ENCODE measurements around the gene NFIC.
"Not testable (repeated sequence)": the region's sequence is repeated elsewhere in the genome, so short reads cannot be mapped to it uniquely, and the experiment has no call there.

Gene NFIC

DNA sequence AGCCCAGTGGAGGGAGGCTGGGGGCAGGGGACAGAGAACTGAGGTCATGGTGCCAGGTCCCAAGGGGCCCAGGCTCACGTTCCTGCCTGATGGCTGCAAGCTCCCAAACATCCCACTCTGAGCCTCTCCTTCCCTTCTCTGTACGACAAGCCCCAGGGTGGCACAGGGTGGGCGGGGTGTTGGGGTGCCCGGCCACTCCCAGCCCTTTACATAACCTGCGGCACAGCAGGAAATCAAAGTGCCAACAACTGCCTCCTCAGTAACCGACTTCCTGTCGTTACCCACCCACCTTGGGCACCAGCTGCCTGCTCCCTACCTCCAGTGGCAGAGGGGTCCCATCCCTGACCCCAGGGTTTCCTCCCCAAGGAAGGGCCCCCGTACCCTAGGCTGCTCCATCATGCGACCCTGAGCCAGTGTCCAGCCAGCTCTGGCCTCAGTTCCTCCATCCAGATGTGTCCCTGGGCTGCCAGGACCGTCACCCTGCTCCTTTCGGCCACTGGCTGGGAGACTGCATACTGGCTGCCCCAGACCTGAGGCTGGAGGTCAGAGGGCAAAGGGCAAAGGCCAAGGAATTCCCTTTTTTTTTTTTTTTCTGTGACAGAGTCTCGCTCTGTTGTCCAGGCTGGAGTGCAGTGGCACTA lies 27.7 kb upstream of the NFIC start:
- Histone ChIP-seq H3K4me3 (ENCODE audit: insufficient read length, low read depth) (no peak overlapping the region), H3K27me3 (ENCODE audit: insufficient read depth, insufficient read length) (peaks cover 3% of the 10 kb centered on the region), H3K9me3 (ENCODE audit: insufficient read depth, low read length) (no peaks in the 10 kb centered on the region), H3K36me3 (ENCODE audit: insufficient read depth, insufficient read length, low read length) (no peaks in the 10 kb centered on the region), H3K4me1 (ENCODE audit: insufficient read depth, insufficient read length) (peaks cover 5% of the 10 kb centered on the region), H3K9ac (ENCODE audit: insufficient read length, low read depth) (no peak overlapping the region)
- TF ChIP-seq ZNF274 (IDR thresholded peaks at IDR 0.05; ENCODE audit: low read depth, low read length) (no peak), YY1 (IDR thresholded peaks at IDR 0.05; ENCODE audit: insufficient read depth, insufficient read length) (no peak), SUZ12 (IDR thresholded peaks at IDR 0.05; ENCODE audit: extremely low read depth, insufficient read depth, insufficient read length) (no peak)
- DNase-seq (ENCODE audit: low read depth, low spot score) = no peak

DNA sequence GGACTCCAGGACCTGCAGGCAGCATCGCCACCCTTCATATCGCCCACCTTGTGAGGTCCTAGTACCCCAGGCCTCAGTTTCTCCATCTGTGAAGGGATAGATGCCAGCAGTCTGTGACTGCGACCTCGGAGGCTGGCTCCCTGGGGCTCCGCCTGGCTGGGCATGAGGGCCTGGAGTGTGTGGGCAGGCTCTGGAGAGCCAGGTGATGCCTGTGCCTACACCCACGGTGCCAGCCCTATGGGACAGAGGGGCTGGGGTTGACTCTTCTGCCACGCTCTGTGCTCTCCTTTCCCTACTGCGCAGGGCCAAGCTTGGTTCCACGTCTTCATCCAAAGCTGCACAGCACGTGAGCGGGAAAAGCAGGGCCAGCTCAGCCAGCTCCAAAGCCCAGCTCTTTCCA lies 26.0 kb upstream of the NFIC start:
- peaks cover 5% of the 10 kb centered on the region for H3K4me1 ChIP-seq (ENCODE audit: insufficient read depth, insufficient read length)
- no peak for DNase-seq (ENCODE audit: low read depth, low spot score)
- H3K27me3 ChIP-seq (ENCODE audit: insufficient read depth, insufficient read length) = peaks cover 9% of the 10 kb centered on the region
- no peaks in the 10 kb centered on the region for H3K9me3 ChIP-seq (ENCODE audit: insufficient read depth, low read length)
- no peaks in the 10 kb centered on the region for H3K36me3 ChIP-seq (ENCODE audit: insufficient read depth, insufficient read length, low read length)
- no peak overlapping the region for H3K9ac ChIP-seq (ENCODE audit: insufficient read length, low read depth)
- TF ChIP-seq ZNF274 (IDR thresholded peaks at IDR 0.05; ENCODE audit: low read depth, low read length) (no peak), SUZ12 (IDR thresholded peaks at IDR 0.05; ENCODE audit: extremely low read depth, insufficient read depth, insufficient read length) (no peak), YY1 (IDR thresholded peaks at IDR 0.05; ENCODE audit: insufficient read depth, insufficient read length) (no peak)
- no peak overlapping the region for H3K4me3 ChIP-seq (ENCODE audit: insufficient read length, low read depth)

DNA sequence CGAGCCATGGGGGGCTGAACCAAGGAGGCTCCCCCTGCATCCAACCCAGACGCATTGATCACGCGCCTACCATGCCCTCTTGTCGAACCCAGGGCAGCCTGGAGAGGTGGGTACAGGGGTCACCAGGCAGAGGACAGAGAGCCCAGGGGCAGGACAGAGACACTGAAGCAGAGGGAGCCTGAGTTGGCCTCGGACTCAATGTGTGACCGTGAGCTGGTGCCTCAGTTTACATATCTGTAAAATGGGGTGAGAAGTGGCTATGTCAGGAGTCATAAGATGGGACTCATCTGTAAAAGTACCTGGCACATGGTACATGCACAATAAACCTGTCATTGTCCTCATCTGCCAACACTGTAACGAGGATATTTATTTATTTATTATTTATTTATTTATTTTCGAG lies 24.1 kb upstream of the NFIC start:
- Histone ChIP-seq H3K27me3 (ENCODE audit: insufficient read depth, insufficient read length) (peaks cover 20% of the 10 kb centered on the region), H3K4me3 (ENCODE audit: insufficient read length, low read depth) (no peak overlapping the region), H3K4me1 (ENCODE audit: insufficient read depth, insufficient read length) (peaks cover 2% of the 10 kb centered on the region), H3K9ac (ENCODE audit: insufficient read length, low read depth) (no peak overlapping the region), H3K36me3 (ENCODE audit: insufficient read depth, insufficient read length, low read length) (no peaks in the 10 kb centered on the region), H3K9me3 (ENCODE audit: insufficient read depth, low read length) (no peaks in the 10 kb centered on the region)
- TF ChIP-seq SUZ12 (IDR thresholded peaks at IDR 0.05; ENCODE audit: extremely low read depth, insufficient read depth, insufficient read length) (no peak), YY1 (IDR thresholded peaks at IDR 0.05; ENCODE audit: insufficient read depth, insufficient read length) (no peak), ZNF274 (IDR thresholded peaks at IDR 0.05; ENCODE audit: low read depth, low read length) (no peak)
- DNase-seq (ENCODE audit: low read depth, low spot score) = no peak

DNA sequence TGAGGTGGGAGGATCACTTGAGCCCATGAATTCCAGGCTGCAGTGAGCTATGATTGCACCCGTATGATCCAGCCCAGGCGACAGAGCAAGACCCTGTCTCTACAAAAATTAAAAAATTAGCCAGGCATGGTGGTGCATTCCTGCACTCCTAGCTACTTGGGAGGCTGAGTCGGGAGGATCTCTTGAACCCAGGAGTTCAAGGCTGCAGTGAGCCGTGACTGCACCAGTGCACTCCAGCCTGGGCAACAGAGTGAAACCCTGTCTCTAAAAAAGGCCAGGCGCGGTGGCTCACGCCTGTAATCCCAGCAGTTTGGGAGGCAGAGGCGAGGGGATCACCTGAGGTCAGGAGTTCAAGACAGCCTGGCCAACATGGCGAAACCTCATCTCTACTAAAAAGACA lies 23.4 kb upstream of the NFIC start:
- DNase-seq (ENCODE audit: low read depth, low spot score); H3K9me3 ChIP-seq (ENCODE audit: insufficient read depth, low read length); H3K9ac ChIP-seq (ENCODE audit: insufficient read length, low read depth); H3K36me3 ChIP-seq (ENCODE audit: insufficient read depth, insufficient read length, low read length); H3K4me3 ChIP-seq (ENCODE audit: insufficient read length, low read depth); H3K4me1 ChIP-seq (ENCODE audit: insufficient read depth, insufficient read length): not testable (repeated sequence)
- peaks cover 23% of the 10 kb centered on the region for H3K27me3 ChIP-seq (ENCODE audit: insufficient read depth, insufficient read length)

DNA sequence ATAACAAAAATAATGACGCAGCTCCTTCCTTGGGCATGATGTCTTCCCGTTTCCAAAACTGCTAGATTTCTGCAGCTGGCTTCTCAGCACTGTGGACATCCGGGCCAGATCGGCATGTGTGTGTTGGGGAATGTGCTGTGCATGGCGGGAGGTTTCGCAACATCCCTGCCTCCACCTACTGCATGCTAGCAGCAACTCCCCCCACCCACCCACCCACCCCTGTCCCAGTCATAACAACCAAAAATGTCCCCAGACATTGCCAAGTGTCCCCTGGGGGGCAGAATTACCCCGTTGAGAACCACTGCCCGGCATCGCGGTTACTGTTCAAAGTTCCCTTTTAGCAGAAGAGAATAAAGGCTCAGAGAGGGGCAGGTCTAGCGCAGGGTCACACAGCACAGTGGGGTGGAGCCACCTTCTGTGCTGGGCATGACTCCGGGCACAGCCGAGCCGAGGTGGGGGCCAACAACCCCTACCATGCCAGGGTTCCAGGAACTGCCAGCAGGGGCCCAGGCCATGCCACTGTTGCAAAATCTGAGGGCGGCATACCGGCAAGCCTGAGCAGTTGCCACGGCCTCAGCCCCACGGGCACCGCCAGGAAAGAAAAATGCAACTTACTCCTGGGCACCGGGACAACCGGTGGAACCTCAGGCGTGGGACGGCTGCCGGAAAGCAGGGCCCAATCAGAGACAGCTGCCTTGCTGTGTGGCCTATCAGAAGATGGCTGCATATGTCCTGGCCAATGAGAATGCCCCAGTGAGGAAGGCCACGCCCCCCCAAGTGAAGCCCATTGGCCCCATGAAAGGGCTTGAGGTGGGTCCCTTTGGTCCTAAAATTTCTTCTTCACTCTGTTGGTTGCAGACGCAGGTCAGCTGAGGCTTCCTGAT lies 22.5 kb upstream of the NFIC start:
- Histone ChIP-seq H3K4me3 (ENCODE audit: insufficient read length, low read depth) (no peak overlapping the region), H3K27me3 (ENCODE audit: insufficient read depth, insufficient read length) (peaks cover 25% of the 10 kb centered on the region), H3K36me3 (ENCODE audit: insufficient read depth, insufficient read length, low read length) (no peaks in the 10 kb centered on the region), H3K4me1 (ENCODE audit: insufficient read depth, insufficient read length) (peaks cover under 1% of the 10 kb centered on the region), H3K9ac (ENCODE audit: insufficient read length, low read depth) (no peak overlapping the region), H3K9me3 (ENCODE audit: insufficient read depth, low read length) (no peaks in the 10 kb centered on the region)
- TF ChIP-seq ZNF274 (IDR thresholded peaks at IDR 0.05; ENCODE audit: low read depth, low read length) (no peak), SUZ12 (IDR thresholded peaks at IDR 0.05; ENCODE audit: extremely low read depth, insufficient read depth, insufficient read length) (no peak), YY1 (IDR thresholded peaks at IDR 0.05; ENCODE audit: insufficient read depth, insufficient read length) (no peak)
- no peak for DNase-seq (ENCODE audit: low read depth, low spot score)

DNA sequence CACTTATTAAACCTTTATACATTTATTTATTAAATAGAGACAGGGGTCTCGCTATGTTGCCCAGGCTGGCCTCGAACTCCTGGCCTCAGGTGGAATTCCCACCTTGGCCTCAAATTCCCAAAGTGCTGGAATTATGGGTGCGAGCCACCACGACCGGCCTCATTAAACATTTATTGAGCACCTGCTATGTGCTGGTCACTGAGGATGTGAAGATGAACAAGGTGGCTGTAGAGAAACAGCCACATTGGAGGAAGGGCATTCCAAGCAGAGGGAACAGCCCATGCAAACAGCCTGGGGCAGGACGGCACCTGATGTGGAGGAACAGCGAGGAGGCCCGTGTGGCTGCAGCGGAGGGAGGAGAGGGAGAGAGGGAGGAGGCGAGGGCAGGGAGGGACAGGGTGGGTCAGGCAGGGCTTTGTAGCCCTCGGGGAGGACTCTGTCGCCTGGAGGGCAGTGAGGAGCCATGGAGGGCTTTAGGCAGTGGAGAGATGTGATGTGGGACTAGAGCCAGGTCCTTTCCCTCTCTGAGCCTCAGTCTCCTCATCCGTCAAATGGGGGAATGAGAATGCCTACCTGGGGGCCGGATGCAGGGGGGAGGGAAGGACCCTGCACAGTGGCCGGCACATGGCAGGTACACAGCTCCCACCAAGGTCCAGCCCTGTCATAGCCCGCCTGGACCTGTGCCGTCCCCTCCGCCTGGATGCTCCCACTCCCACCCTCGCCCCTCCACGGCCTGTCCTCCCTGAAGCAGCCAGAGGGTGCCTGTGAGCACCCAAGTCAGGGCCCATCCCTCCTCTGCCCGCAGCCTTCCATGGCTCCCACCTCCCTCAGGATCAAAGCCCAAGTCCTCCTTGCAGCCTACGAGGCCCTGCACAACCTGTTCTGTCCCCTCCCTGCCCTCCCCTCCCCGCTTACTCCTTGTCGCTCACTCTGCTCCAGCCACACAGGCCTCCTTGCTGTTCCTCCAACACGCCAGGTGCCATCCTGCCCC lies 21.5 kb upstream of the NFIC start:
- H3K4me1 ChIP-seq (ENCODE audit: insufficient read depth, insufficient read length) = no peaks in the 10 kb centered on the region
- no peak overlapping the region for H3K9ac ChIP-seq (ENCODE audit: insufficient read length, low read depth)
- H3K9me3 ChIP-seq (ENCODE audit: insufficient read depth, low read length) = no peaks in the 10 kb centered on the region
- H3K4me3 ChIP-seq (ENCODE audit: insufficient read length, low read depth) = no peak overlapping the region
- no peak for DNase-seq (ENCODE audit: low read depth, low spot score)
- no peak for TF ChIP-seq SUZ12 (IDR thresholded peaks at IDR 0.05; ENCODE audit: extremely low read depth, insufficient read depth, insufficient read length)
- H3K36me3 ChIP-seq (ENCODE audit: insufficient read depth, insufficient read length, low read length) = no peaks in the 10 kb centered on the region
- peaks cover 31% of the 10 kb centered on the region for H3K27me3 ChIP-seq (ENCODE audit: insufficient read depth, insufficient read length)
